HG02763 (cell line): ENCODE data around the gene KIF5A.
"Not testable (repeated sequence)": the region's sequence is repeated elsewhere in the genome, so short reads cannot be mapped to it uniquely, and the experiment has no call there.

Experiments used
- ATAC-seq: cut with Tn5 transposase; IDR thresholded peaks from one replicate; pipeline ENCODE4 v1.9.1; 2021; ENCODE audit warnings: mild to moderate bottlenecking, moderate library complexity; ENCODE audit not compliant: unreplicated experiment

Gene KIF5A

GRCh38 chr12:57553343-57554202, 3.7 kb downstream of the KIF5A start:
- ATAC-seq = no peak

- ATAC-seq = no peak
Observed at GRCh38 chr12:57554453-57554852, 4.6 kb downstream of the KIF5A start.

GRCh38 chr12:57554897-57555296, 5.1 kb downstream of the KIF5A start:
- no peak for ATAC-seq

- no peak for ATAC-seq
Observed at GRCh38 chr12:57558864-57559263, 9.0 kb downstream of the KIF5A start.

- ATAC-seq = no peak
Observed at GRCh38 chr12:57560516-57560915, 10.7 kb downstream of the KIF5A start.

GRCh38 chr12:57561117-57561516, 11.3 kb downstream of the KIF5A start:
- ATAC-seq = not testable (repeated sequence)

- no peak for ATAC-seq
Observed at GRCh38 chr12:57563358-57563757, 13.5 kb downstream of the KIF5A start.

GRCh38 chr12:57564178-57564740, 14.4 kb downstream of the KIF5A start:
- no peak for ATAC-seq

GRCh38 chr12:57568838-57569237, 19.0 kb downstream of the KIF5A start:
- no peak for ATAC-seq

GRCh38 chr12:57569858-57570257, 20.0 kb downstream of the KIF5A start:
- ATAC-seq = no peak

- ATAC-seq = not testable (repeated sequence)
Observed at GRCh38 chr12:57570438-57570837, 20.6 kb downstream of the KIF5A start.

- no peak for ATAC-seq
Observed at GRCh38 chr12:57571926-57572762, 22.3 kb downstream of the KIF5A start.

- ATAC-seq = no peak
Observed at GRCh38 chr12:57574795-57575194, 25.0 kb downstream of the KIF5A start.

GRCh38 chr12:57575771-57576612, 26.1 kb downstream of the KIF5A start:
- ATAC-seq = no peak

GRCh38 chr12:57576613-57577160, 26.8 kb downstream of the KIF5A start:
- ATAC-seq = no peak

GRCh38 chr12:57577981-57578758, 28.3 kb downstream of the KIF5A start:
- no peak for ATAC-seq

GRCh38 chr12:57579011-57579410, 29.2 kb downstream of the KIF5A start:
- ATAC-seq = no peak

GRCh38 chr12:57579677-57580465, 30.0 kb downstream of the KIF5A start:
- ATAC-seq = no peak

GRCh38 chr12:57580466-57580795, 30.6 kb downstream of the KIF5A start:
- ATAC-seq = no peak
